ENCODE measurements around the gene THTPA.

Gene THTPA, protein sequence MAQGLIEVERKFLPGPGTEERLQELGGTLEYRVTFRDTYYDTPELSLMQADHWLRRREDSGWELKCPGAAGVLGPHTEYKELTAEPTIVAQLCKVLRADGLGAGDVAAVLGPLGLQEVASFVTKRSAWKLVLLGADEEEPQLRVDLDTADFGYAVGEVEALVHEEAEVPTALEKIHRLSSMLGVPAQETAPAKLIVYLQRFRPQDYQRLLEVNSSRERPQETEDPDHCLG

DNA sequence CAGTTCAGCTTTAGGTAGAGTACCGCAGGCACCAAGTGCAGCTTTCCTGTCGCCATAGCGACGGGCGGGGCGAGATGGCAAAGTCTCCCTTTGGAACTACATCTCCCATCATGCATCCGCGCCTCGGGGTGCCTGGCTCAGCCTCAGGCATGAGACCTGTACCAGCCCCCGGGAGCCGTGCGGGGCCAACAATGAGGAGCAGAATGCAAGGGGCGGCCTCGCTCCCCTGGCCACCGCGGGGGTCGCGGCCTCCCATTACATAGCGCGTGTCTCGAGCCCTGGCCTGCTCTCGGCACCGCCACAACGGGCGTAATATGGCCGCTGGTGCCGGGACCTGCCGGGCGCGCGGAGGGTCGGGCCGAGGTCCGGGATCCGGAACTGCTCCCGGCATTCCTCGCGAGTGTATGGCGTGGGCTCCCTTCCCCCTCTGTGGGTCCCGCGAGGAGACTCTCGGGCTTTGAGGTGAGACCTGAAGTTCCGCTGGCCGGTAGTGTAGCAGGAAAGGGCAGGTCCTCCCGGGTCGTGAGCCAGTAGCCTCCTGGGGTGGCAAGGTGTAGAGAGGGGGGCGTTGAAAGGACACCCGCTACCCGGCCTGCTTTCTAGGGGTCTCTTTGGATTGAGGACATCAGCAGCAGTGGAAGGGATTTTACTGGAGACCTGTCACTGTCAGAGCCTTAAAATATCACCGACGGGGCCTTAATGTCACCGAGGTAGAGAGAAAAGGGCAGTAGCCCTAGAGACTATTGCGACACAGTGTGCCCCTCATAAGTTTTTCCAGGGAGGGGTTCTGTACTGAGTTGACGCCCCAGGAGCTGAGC is at the start of gene THTPA:
THTPA (plus strand) TSS at position 390 of the 818 bp plus-strand sequence. CDS start 487 bp downstream, outside the sequence.
- DNase-seq: peak; percentile 93

DNA sequence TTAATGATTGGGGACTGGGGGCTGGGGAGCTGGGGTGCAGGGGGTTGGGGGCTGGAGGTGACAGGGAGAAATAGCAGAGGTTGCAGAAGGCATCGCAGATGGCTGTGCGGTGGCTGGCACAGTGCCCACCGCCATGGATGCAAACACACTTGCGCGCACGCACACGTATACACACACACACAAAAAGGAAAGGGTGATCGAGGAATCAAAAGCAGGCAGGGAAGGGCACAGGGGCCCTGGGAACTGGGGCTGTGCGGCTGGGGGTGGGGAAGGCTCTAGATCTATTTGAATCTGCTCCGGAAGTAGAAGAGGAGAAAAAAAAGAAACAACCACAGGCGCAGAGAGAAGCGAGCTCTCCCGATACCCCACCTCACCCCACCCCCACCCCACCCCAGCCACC is 43.9 kb upstream of the THTPA start:
- DNase-seq: peak; percentile 99

DNA sequence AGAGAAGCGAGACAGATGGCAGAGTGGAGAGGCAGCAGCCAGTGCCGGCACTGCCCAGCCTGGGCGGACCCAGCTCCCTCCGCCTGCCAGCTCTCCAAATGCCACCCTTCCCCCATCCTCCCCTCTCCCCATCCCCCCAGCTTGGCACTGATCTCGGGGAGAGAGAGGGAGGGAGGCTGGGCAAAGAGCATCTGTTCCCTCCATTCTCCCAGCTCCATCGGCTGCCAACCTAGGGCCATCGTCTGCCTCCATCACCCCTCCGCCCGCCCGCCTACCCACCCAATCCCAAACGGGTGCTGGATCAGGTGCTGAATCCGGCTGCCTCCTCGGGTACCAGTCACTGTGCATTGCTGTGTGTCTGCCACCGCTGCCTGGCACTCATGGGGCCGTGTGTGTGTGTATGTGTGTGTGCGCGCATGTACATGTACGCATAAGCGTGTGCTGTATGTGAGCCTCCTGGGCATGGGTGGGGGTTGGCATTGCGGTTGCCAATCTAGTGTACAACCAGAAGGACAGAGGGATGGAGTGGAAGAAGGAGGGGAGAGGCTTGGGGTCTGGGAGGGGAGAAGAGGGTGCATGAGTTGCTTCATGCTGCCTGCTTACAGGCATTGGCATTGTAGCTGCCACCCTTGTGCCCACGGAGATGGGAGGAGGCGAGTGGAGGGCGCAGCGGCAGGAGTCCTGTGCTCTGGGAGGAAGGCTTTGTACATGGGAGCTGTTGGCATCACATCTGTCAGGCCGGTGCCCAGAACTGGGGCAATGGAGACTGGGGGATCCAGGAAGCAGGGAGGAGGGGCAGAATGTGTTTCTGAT is 42.9 kb upstream of the THTPA start:
- DNase-seq: peak; percentile 98

DNA sequence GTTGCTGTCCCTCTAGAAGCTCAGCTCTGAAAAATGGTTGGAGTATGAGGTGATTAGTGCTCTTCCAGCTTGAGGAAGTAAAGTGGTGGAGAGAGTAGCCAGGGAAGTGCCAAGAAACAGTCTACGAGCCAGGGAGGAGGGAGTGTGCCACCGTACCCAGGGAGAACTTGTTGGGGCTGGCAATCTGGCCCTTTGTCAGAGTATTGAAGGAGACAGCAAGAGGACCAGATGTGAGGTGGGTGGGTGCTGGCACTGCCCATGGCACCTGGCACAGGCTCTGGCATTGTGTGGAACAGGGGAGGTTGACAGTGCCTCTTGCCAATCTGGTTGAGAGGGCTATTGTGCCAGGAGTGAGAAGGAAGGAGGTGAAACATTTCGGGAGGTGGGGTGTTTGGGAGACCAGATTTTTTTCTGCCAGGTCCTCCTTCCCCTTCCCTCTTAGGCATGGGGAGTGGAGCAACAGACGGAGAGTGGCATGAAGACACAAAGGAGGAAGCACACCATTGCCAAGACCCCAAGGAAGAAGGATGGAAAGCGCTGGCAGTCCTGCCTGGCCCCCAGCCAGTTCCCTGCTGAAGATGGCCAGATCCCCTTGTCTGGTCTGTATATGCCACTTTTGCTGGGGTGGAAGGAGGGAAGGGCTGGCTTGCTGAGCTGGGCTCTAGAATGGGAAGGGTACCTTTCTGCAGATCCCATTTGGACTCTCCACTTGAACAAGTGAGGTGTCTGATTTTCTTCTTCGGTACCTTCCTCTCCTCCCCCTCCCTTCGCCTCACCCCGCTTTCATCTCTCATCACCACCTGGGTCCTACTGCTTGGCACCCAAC is 42.0 kb upstream of the THTPA start:
- DNase-seq: peak; percentile 71

DNA sequence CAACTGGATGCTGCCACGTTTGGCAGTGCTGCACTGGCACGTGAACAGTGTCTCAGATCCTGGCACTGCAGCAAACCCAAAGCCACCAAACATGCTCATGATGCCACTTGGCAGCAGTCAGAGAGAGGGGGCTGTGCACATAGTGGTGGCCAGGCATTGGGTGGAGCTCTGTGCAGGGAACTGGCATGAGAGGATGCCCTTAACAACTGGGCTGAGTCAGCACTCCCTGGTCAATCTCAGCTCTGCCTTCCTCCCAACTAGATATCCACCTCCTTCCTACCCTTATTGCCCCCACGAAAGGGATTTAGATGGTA is 41.5 kb upstream of the THTPA start:
- DNase-seq: no peak

- DNase-seq: no peak
These were observed 38.3 kb upstream of the THTPA start for GRCh38 chr14:23517650-23518326.

DNA sequence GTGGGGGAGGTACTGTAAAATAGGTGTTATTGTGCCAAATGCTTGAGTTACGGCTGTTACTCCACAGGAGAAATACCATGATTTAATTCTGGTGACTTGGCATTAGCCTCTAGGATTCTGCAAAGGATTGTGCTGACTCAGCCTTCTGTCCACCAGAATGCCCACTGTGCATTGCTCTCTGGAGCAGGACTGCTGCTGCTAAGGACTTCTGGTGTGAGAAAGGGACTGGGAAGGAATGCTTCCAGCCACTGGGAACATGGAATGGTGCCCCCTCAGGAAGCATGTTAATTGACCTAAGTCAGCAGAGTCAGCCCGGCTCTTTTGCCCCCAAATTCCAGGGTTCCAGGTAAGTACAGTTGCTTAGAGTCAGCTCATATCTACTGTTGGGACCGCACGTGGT is 37.4 kb upstream of the THTPA start:
- DNase-seq: no peak

DNA sequence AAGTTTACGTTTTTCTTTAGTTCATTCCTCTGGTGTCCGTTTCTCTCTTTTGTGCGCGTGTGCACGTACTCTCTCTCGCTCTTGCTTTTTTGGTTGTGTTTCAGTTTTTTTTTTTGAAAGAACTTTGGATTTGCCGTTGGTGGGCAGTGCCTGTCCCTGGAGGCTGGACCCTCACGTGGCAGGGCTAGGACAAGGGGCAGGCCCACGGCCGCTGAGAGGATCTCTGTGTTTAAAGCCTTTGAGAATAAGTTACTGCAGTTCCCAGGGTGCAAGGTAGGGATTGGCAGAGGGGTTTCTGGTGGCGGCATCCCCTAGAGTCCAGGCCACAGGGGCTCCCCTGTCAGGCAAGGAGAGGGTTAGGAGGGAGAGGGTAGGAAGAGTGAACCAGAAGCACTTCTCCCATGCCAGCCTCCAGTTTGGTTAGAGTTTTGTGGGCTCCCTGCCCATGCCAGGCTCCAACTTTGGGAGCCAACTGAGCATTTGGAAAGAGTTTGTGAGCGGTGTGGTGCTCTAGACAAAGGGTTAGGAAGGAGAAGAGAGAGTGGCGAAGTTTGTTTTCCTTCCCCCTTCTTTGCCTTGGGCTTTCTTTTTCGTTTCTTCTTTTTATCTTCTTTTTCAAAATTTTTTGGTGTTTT is 35.1 kb upstream of the THTPA start:
- no peak for DNase-seq

- DNase-seq: no peak
These were observed 34.1 kb upstream of the THTPA start for GRCh38 chr14:23521785-23522640.

GRCh38 chr14:23522643-23523198 is 33.4 kb upstream of the THTPA start:
- no peak for DNase-seq

DNA sequence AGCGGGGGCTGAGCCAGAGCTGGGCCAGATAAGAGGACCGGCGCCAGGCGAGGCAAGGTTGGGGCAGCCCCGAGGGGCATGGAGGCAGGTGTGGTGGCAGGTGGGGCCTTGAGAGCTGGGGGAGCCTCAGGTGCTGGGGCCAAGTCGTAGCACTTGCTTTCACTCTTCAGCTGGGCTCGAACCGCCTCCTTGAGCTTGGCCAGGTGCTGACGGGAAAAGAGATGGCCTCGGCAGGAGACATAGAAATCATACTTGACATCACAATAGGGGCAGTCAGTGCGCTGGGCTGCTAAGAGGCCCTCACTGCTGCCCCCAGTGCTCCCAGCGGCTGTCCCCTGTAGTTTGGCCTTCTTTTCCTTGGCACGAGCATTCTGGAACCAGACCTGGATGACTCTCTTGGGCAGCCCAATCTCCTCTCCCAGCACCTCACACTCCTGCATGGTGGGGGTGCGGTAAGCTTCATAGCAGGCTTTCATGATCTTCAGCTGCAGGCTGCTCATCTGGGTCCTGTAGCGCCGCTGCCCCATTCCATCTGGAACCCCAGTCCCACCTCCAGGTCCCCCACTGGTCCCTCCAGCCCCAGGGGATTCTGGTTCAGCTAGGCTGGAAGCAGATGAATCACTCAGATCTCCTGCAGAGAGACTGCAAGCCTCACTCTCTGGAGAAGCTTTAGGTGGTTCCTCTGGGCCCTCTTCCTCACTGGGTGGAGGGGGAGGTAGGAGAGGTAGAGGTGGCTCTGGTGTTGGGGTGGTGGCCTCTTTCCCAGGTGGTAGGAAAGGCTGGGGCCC is 32.6 kb upstream of the THTPA start:
- no peak for DNase-seq

DNA sequence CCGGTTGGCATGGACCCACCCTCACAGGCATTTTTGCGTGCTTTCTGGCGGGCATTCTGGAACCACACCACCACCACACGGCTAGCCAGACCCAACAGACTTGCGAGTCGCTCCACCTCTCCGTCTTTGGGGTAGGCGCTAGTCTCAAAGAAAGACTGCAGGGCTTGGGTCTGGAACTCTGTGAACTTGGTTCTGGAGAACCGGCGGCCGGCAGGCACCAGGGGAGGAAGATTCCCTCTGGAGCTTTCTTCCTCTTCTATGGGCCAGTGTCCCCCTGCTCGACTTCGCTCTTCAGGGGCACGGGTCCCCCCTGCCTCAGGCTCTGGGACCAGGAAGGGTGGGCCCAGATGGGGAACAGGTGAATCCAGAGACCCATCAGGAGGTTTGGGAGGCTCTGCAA is 31.1 kb upstream of the THTPA start:
- no peak for DNase-seq

DNA sequence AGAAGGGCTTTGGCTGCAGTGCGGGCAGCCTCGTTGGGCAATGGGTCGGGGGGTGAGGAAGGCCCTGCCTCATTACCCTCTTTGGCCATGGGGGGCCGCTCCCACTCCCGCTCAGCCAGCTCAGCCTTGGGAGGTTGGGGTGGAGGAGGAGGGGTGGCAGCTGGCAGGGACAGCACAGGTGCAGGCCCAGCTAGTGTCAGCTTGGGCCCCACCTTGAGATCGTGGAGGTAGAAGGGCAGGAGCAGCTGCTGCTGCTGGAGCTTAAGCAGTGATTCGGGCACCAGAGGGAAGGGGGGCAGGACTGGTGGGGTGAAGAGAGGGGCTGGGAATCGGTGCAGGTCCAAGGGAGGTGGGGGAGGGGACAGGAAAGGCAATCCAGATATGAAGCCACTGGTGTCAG is 30.5 kb upstream of the THTPA start:
- DNase-seq: peak; percentile 78

DNA sequence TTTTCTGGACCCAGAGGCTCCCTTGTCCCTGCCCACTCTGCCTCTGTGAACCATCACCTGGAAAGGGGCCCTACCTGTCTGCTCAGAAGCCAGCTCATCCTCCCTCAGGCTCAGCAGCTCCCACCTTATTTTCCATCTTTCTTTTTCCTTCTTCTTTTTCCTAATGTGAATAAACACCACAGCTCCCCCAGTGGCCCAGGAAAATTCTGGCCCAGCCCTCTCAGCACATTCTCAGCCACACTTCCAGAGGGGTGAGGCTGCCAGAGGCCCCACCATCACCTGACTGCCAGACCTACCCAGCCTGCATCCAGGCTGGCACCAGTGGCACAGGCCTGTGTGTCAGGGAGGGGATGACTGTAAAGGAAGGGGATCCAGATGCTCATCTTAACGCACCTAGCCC is 27.5 kb upstream of the THTPA start:
- no peak for DNase-seq

- no peak for DNase-seq
These were observed 27.1 kb upstream of the THTPA start for GRCh38 chr14:23529016-23529415.

GRCh38 chr14:23530375-23531055 is 25.6 kb upstream of the THTPA start:
- no peak for DNase-seq

DNA sequence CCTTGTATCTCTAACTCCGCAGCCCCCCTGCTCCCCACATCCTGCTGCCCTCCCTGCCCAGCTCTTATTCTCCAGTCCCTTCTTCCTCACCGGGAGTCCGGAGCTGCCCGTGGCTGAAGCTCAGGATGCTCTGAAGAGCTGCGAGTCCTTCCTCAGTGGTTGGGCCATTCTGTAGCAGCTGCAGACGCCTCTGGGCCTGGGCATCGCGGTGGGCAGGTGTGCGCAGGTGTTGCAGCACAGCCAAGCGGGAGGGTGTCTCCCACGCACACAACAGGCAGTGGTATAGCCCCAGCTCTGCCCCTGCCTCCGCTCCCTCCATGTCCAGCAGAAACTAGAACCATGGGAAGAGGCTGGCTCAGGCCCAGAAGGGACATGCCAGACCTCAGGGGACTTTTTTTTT is 24.7 kb upstream of the THTPA start:
- DNase-seq: no peak

- DNase-seq: no peak
These were observed 23.4 kb upstream of the THTPA start for GRCh38 chr14:23532658-23533057.
